ENCODE measurements around the gene OAF. TPM values are rescaled to one million over a fixed set of nuclear protein-coding genes. Genes with fewer than 3 reads are reported as not detected.

The OAF gene
- total RNA-seq, 2 donors from 2014 or later: 26.3 to 45.1 TPM

- H3K27ac ChIP-seq: no peak overlapping the region
- no peaks in the 10 kb centered on the region for H3K36me3 ChIP-seq
- H3K27me3 ChIP-seq (replicated peaks; ENCODE audit: insufficient read depth): no peaks in the 10 kb centered on the region
- DNase-seq (ENCODE audit: low spot score) (no peak), ATAC-seq (ENCODE audit: insufficient number of reproducible peaks, low FRiP score, low read depth) (no peak)
- H3K9me3 ChIP-seq: no peaks in the 10 kb centered on the region
- H3K4me1 ChIP-seq (ENCODE audit: control insufficient read depth in 1 of 2, low read depth in 2 of 2): no peaks in the 10 kb centered on the region
- H3K4me3 ChIP-seq: no peak overlapping the region
- no peak for TF ChIP-seq CTCF (IDR thresholded peaks at IDR 0.05)
These were observed 7.2 kb upstream of the OAF start for GRCh38 chr11:120203626-120204025.

DNA sequence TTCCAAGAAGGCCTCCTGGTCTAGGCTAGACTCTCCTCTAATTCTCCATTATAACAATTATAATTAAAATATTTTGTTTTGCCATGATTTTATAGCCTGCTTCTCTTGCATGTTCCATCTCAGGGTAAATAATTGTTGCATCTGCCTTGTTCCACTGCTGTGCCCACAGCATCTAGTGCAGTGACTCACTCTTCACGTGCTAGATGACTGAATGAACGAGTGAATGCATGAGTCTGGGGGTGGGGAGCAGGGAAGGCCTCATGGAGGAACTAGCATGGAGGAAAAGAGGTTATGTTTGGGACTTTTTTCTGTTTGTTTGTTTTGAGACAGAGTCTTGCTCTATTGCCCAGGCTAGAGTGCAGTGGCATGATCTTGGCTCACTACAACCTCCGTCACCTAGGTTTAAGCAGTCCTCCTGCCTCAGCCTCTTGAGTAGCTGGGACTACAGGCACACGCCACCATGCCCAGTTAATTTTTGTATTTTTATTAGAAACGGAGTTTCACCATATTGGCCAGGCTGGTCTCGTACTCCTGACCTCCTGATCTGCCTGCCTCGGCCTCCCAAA, 5.2 kb upstream of the OAF start:
- no peak for TF ChIP-seq CTCF (IDR thresholded peaks at IDR 0.05)
- DNase-seq (ENCODE audit: low spot score) (no peak), ATAC-seq (ENCODE audit: insufficient number of reproducible peaks, low FRiP score, low read depth) (no peak)
- Histone ChIP-seq H3K9me3 (no peaks in the 10 kb centered on the region), H3K4me3 (no peak overlapping the region), H3K27ac (no peak overlapping the region), H3K4me1 (ENCODE audit: control insufficient read depth in 1 of 2, low read depth in 2 of 2) (peaks cover 4 to 10% of the 10 kb centered on the region in 2 donors), H3K27me3 (replicated peaks; ENCODE audit: insufficient read depth) (no peaks in the 10 kb centered on the region), H3K36me3 (no peaks in the 10 kb centered on the region)

GRCh38 chr11:120207512-120207911, 3.3 kb upstream of the OAF start:
- no peaks in the 10 kb centered on the region for H3K9me3 ChIP-seq
- DNase-seq (ENCODE audit: low spot score): no peak
- H3K36me3 ChIP-seq: no peaks in the 10 kb centered on the region
- H3K27ac ChIP-seq: no peak overlapping the region
- no peak overlapping the region for H3K4me3 ChIP-seq
- no peak for ATAC-seq (ENCODE audit: insufficient number of reproducible peaks, low FRiP score, low read depth)
- no peaks in the 10 kb centered on the region for H3K27me3 ChIP-seq (replicated peaks; ENCODE audit: insufficient read depth)
- TF ChIP-seq CTCF (IDR thresholded peaks at IDR 0.05): no peak
- peaks cover 4 to 15% of the 10 kb centered on the region in 2 donors for H3K4me1 ChIP-seq (ENCODE audit: control insufficient read depth in 1 of 2, low read depth in 2 of 2)

DNA sequence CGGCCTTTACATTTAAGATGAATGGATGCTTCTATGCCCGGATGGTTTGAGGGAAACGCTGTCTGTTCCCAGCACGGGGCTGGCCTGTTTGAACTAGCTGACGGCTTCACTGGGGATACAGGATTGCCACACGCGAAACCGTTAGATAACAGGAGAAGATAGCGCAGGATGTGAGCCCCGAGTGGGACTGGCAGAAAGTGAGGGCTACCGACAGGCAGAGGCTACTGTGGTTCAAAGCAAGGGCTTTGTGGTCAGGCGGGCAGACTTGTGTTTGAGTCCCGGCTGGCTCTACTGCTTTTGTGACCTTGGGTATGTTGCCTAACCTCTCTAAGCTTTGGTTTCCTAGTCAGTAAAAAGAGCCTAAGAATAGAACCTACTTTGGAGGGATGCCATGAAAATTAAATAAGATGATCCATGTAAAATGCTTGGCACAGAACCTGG, 2.8 kb upstream of the OAF start:
- no peak for TF ChIP-seq CTCF (IDR thresholded peaks at IDR 0.05)
- Histone ChIP-seq H3K4me1 (ENCODE audit: control insufficient read depth in 1 of 2, low read depth in 2 of 2) (peaks cover 4 to 15% of the 10 kb centered on the region in 2 donors), H3K9me3 (no peaks in the 10 kb centered on the region), H3K4me3 (no peak overlapping the region), H3K27ac (no peak overlapping the region), H3K27me3 (replicated peaks; ENCODE audit: insufficient read depth) (no peaks in the 10 kb centered on the region), H3K36me3 (no peaks in the 10 kb centered on the region)
- no peak for ATAC-seq (ENCODE audit: insufficient number of reproducible peaks, low FRiP score, low read depth)
- no peak for DNase-seq (ENCODE audit: low spot score)

DNA sequence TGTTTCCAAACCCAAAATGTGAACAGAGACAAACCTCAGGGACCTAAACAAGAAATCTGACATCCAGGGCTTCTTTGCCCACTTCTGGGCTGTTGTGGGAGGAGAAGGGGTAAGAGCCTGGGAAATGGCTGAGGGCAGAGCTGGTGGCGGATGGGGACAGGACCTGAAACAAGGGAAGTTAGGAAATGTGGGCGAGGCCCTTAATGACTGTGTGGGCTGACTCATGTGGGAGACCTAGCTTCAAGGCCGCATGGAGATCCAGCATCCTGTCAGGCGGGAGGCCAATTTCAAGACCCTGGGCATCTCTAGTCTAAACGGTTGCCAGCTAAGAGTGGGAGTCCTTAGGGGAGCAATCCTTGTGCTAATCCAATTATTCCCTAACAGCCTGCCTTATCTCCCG, 2.1 kb upstream of the OAF start:
- ATAC-seq (ENCODE audit: insufficient number of reproducible peaks, low FRiP score, low read depth): no peak

More for the DNA sequence above, 2.1 kb upstream of the OAF start:
- Histone ChIP-seq H3K36me3 (no peaks in the 10 kb centered on the region), H3K4me1 (ENCODE audit: control insufficient read depth in 1 of 2, low read depth in 2 of 2) (peaks cover 4 to 15% of the 10 kb centered on the region in 2 donors), H3K9me3 (no peaks in the 10 kb centered on the region), H3K27ac (no peak overlapping the region), H3K27me3 (replicated peaks; ENCODE audit: insufficient read depth) (no peaks in the 10 kb centered on the region), H3K4me3 (no peak overlapping the region)
- DNase-seq (ENCODE audit: low spot score): no peak
- TF ChIP-seq CTCF (IDR thresholded peaks at IDR 0.05): no peak
